H1 (cell line): ENCODE data around the gene CIC. TPM values are rescaled to one million over a fixed set of nuclear protein-coding genes. Genes with fewer than 3 reads are reported as not detected.
A peak's percentile ranks its signal among the peaks of the same experiment; 100 is the strongest.

Source experiments
- CBX5 ChIP-seq: fragments of 300-800, 300-1000 bp; sonication (generic); IDR thresholded peaks from 2 replicates; pipeline ENCODE4 v1.7.1; 2016; ENCODE audit warnings: antibody characterized with exemption, low read length, low read depth
- CHD1 ChIP-seq: IDR thresholded peaks from 2 replicates; pipeline ENCODE4 v1.6.1; 2012; ENCODE audit warnings: low read depth, low read length, improper control_type of control experiment
- CTBP2 ChIP-seq: IDR thresholded peaks from 2 replicates; pipeline ENCODE4 v1.7.0; 2011; ENCODE audit warnings: borderline replicate concordance, mild to moderate bottlenecking, moderate library complexity, mixed read lengths, low read length; ENCODE audit not compliant: insufficient read depth, insufficient read length
- E2F6 ChIP-seq: IDR thresholded peaks from 2 replicates; pipeline ENCODE4 v1.6.1; 2012; ENCODE audit warnings: inconsistent platforms
- EGR1 ChIP-seq: IDR thresholded peaks from 2 replicates; pipeline ENCODE4 v1.6.1; 2011; ENCODE audit warnings: low read depth, low read length, borderline replicate concordance
- EP300 ChIP-seq, 2 experiments: IDR thresholded peaks; 1 replicate in 1 of 2; 2 replicates in 1 of 2; pipeline ENCODE4 v1.6.1; 2011 to 2012; ENCODE audit warnings: low read depth in 2 of 2, low read length in 2 of 2, mild to moderate bottlenecking in 2 of 2, borderline replicate concordance in 1 of 2, inconsistent platforms in 1 of 2, moderate library complexity in 1 of 2
- FOSL1 ChIP-seq: IDR thresholded peaks from 2 replicates; pipeline ENCODE4 v1.6.1; 2011; ENCODE audit warnings: mild to moderate bottlenecking, low read depth, low read length, moderate library complexity; ENCODE audit not compliant: insufficient read depth
- GABPA ChIP-seq: IDR thresholded peaks from 2 replicates; pipeline ENCODE4 v1.6.1; 2011; ENCODE audit warnings: mild to moderate bottlenecking, low read length, moderate library complexity, borderline replicate concordance; ENCODE audit not compliant: insufficient read depth
- HDAC2 ChIP-seq, 2 experiments: fragments of 300-600 bp in 1 of 2; sonication (generic) in 1 of 2; IDR thresholded peaks; 2 replicates each; pipeline ENCODE4 v1.6.1; 2011 to 2012; ENCODE audit warnings: low read depth in 2 of 2, low read length in 2 of 2, mild to moderate bottlenecking in 2 of 2, moderate library complexity in 2 of 2, borderline replicate concordance in 1 of 2, inconsistent platforms in 1 of 2
- KDM5A ChIP-seq: fragments of 200-600 bp; IDR thresholded peaks from 2 replicates; pipeline ENCODE4 v1.7.1; 2012; ENCODE audit warnings: mild to moderate bottlenecking, low read length, inconsistent platforms, mixed read lengths
- POLR2AphosphoS5 ChIP-seq: IDR thresholded peaks from 2 replicates; pipeline ENCODE4 v1.6.1; 2011; ENCODE audit warnings: low read depth, low read length
- POU5F1 ChIP-seq: IDR thresholded peaks from 2 replicates; pipeline ENCODE4 v1.6.1; 2011; ENCODE audit warnings: low read depth, mild to moderate bottlenecking, low read length, moderate library complexity
- RBBP5 ChIP-seq: IDR thresholded peaks from 2 replicates; pipeline ENCODE4 v1.7.1; 2012; ENCODE audit warnings: low read depth, mild to moderate bottlenecking, inconsistent platforms, low read length, moderate library complexity, borderline replicate concordance
- RFX5 ChIP-seq: IDR thresholded peaks from 2 replicates; pipeline ENCODE4 v1.6.1; 2011; ENCODE audit warnings: low read depth, low read length, improper control_type of control experiment, borderline replicate concordance
- RNF2 ChIP-seq: fragments of 200-900, 300-1000 bp; sonication (generic); IDR thresholded peaks from 2 replicates; pipeline ENCODE4 v1.7.1; 2016; ENCODE audit warnings: borderline replicate concordance, low read depth, mild to moderate bottlenecking, antibody characterized with exemption, low read length; ENCODE audit not compliant: poor library complexity, severe bottlenecking; ENCODE audit errors: missing control alignments
- SAP30 ChIP-seq: fragments of 300-600 bp; sonication (generic); IDR thresholded peaks from 2 replicates; pipeline ENCODE4 v1.7.1; 2012; ENCODE audit warnings: low read length, moderate library complexity, mild to moderate bottlenecking, inconsistent platforms; ENCODE audit not compliant: insufficient read depth, insufficient replicate concordance
- SIN3A ChIP-seq, 2 experiments: IDR thresholded peaks in 1 of 2; conservative IDR thresholded peaks in 1 of 2; 2 replicates each; pipeline ENCODE4 v1.6.1; 2011 to 2012; ENCODE audit warnings: low read length in 2 of 2, improper control_type of control experiment in 1 of 2, low read depth in 1 of 2, mild to moderate bottlenecking in 1 of 2
- SP1 ChIP-seq: IDR thresholded peaks from 2 replicates; pipeline ENCODE4 v1.6.1; 2011; ENCODE audit warnings: low read depth, low read length
- SP4 ChIP-seq: IDR thresholded peaks from 2 replicates; pipeline ENCODE4 v1.6.1; 2012; ENCODE audit warnings: low read length, inconsistent platforms
- TAF1 ChIP-seq: IDR thresholded peaks from 2 replicates; pipeline ENCODE4 v1.6.1; 2011; ENCODE audit warnings: mild to moderate bottlenecking, low read depth, low read length
- TCF12 ChIP-seq: IDR thresholded peaks from 2 replicates; pipeline ENCODE4 v1.6.1; 2011; ENCODE audit warnings: low read depth, mild to moderate bottlenecking, low read length
- YY1 ChIP-seq: IDR thresholded peaks from 2 replicates; pipeline ENCODE4 v1.6.1; 2011; ENCODE audit warnings: low read depth, mild to moderate bottlenecking, low read length
- ZNF274 ChIP-seq: IDR thresholded peaks from 2 replicates; pipeline ENCODE4 v1.7.0; 2012; ENCODE audit warnings: low read length, borderline replicate concordance; ENCODE audit errors: extremely low read depth
- polyA plus RNA-seq, 7 experiments: library from polyadenylated mRNA; depleted of rRNA in 3 of 7; stranded (reverse) in 5 of 7; unstranded in 2 of 7; fragments of >200 nt in 5 of 7; fragments of 200-250 nt in 2 of 7; gene quantifications; 1 replicate in 5 of 7; 2 replicates in 1 of 7; 4 replicates in 1 of 7; pipeline versions ENCODE4 v1.2.1 to v1.2.3, GENCODE V29; 2011 to 2013; ENCODE audit warnings: missing spikeins in 2 of 7, mixed read lengths in 2 of 7
- total RNA-seq: library from RNA; stranded (reverse); fragmentation: NEBNext Ultra II Directional; extraction: Animal tissue kit (Norgen Biotek cat#: 25700); gene quantifications from 2 replicates; pipeline ENCODE4 v1.2.1, GENCODE V29; 2021

CIC gene
- total and polyA plus RNA-seq, 2 of the 8 experiments (the other 6 are each of a cell fraction or from before 2014, with no cell fraction given): 13.2 to 43.6 TPM

GRCh38 chr19:42325308-42325895, 56.4 kb downstream of the CIC start, which contains the start of gene MEGF8 (continued):
- TF ChIP-seq CHD1: no peak
- no peak for TF ChIP-seq SP4
- TF ChIP-seq SIN3A (conservative IDR thresholded peaks at IDR 0.05 in 1 of 2, IDR thresholded peaks at IDR 0.05 in 1 of 2; ENCODE audit: low read depth in 1 of 2, low read length in 2 of 2): no peak; a peak in 2 of 4 replicates
- TF ChIP-seq EP300 (IDR thresholded peaks at IDR 0.05; ENCODE audit: borderline replicate concordance in 1 of 2, low read depth in 2 of 2, low read length in 2 of 2): peak in 1 of 2 experiments; percentile 8; a peak in 1 of 3 replicates
- TF ChIP-seq TAF1: peak; percentile 73
- no peak for TF ChIP-seq CTBP2
- TF ChIP-seq GABPA: peak; percentile 64; the same call in 1 of the 2 replicates
- TF ChIP-seq RBBP5: no peak
- 0 out of 2 replicates have a peak, but pooled peaks have one; percentile 39 for TF ChIP-seq E2F6
- no peak for TF ChIP-seq SAP30
- TF ChIP-seq KDM5A: no peak
- no peak for TF ChIP-seq YY1
- no peak for TF ChIP-seq CBX5
- no peak for TF ChIP-seq HDAC2 (IDR thresholded peaks at IDR 0.05; ENCODE audit: borderline replicate concordance in 1 of 2, low read depth in 2 of 2, low read length in 2 of 2)
- peak; percentile 96 for TF ChIP-seq EGR1
- TF ChIP-seq TCF12: no peak
- TF ChIP-seq POLR2AphosphoS5: peak; percentile 62
- TF ChIP-seq FOSL1: no peak
- no peak for TF ChIP-seq RNF2
- no peak for TF ChIP-seq POU5F1
- no peak; the same call in 1 of the 2 replicates for TF ChIP-seq SP1
- no peak for TF ChIP-seq RFX5
- no peak for TF ChIP-seq ZNF274
